T47D (cell line): Measurements from ENCODE around the gene GNA12.

Experiments
- DNase-seq, 2 experiments: peaks; one replicate each; pipeline versions ENCODE4 v3.0.0 to v3.0.0-alpha.2; 2011 to 2012; ENCODE audit warnings: low read depth in 1 of 2, low spot score in 1 of 2
- JUND ChIP-seq: IDR thresholded peaks from 2 replicates; pipeline ENCODE4 v1.6.1; 2012; ENCODE audit warnings: low read depth
- in situ Hi-C: cut with HindIII; loops from 2 replicates; pipeline ENCODE4 v1.10.0; 2016; ENCODE audit warnings: low sequenced_read_pairs, low pct_unique_long_range_greater_than_20kb

Gene GNA12

GRCh38 chr7:2710901-2711551 lies 133.1 kb downstream of the GNA12 start:
- no peak for DNase-seq
- TF ChIP-seq JUND: no peak
- in situ Hi-C loops: no loop called here

GRCh38 chr7:2710286-2710655 lies 133.8 kb downstream of the GNA12 start:
- no peak for TF ChIP-seq JUND
- in situ Hi-C loops: no loop called here
- no peak for DNase-seq

- in situ Hi-C loops: no loop called here
- DNase-seq: no peak
- no peak for TF ChIP-seq JUND
Measured at GRCh38 chr7:2709553-2710285, 134.4 kb downstream of the GNA12 start.

DNA sequence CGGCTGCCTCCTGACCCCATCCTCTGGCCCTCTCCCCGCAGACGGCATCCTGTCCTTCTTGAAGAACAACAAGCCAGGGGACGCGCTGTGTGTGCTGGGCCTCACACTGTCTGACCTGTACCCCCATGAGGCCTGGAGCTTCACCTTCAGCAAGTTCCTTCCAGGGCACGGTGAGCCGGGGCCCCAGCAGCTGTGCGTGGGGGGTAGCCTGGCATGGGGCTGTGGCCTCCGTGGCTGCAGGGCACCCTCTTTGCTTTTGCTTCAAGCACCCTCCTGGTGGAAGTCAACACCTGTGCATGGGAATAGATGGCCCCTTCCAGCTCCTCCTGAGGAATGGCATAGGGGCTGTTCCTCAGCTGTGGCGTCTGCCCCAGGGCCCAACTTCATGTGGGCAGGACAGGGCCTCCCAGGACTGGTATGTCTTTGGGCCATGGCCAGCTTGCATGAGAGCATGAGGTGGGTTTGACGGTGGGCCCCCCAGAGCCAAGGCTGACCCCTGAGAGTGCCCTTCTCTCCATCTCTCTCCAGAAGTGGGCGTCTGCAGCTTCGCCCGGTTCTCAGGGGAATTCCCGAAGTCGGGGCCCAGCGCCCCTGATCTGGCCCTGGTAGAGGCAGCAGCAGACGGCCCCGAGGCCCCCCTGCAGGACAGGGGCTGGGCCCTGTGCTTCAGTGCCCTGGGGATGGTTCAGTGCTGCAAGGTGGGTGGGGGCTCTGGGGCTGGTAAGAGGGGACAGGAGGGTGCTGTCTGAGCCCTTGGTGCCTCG lies 135.4 kb downstream of the GNA12 start:
- DNase-seq: no peak
- in situ Hi-C loops: no loop called here
- no peak for TF ChIP-seq JUND

DNA sequence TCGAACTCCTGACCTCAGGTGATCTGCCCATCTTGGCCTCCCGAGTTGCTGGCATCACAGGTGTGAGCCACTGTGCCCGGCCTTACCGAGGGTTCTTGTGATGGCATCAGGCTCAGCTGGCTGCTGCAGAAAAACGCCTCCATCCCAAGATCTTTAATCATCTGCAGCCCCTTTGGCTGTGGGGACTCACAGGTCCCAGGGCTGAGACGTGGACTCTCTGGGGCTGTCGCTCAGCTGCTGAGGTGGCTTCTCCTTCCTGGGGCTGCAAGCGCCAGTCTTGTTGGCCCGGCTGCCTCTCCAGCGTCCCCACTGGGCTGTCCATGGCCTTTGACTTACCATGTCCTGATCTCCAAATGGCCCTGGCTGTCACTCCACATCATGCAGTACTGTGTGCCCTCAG lies 136.1 kb downstream of the GNA12 start:
- in situ Hi-C loops: no loop called here
- no peak for DNase-seq
- TF ChIP-seq JUND: no peak

DNA sequence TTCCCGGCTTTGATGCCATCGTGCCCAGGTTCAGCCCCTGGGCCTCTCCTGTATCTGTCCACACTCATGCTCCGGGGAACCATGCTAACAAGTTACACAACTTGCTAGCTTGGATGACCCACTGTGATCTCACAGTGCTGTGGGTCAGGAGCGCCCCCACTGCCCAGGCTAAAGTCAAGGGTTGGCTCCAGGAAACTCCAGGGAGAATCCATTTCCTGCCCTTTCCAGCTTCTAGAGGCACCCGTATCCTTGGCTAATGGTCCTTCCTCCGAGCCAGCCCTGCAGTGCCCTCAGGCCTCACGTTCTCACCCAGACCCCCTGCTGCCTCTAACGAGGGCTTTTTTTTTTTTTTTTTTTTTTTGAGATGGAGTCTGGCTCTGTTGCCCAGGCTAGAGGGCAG lies 136.6 kb downstream of the GNA12 start:
- in situ Hi-C loops: no loop called here
- no peak for DNase-seq
- no peak for TF ChIP-seq JUND

DNA sequence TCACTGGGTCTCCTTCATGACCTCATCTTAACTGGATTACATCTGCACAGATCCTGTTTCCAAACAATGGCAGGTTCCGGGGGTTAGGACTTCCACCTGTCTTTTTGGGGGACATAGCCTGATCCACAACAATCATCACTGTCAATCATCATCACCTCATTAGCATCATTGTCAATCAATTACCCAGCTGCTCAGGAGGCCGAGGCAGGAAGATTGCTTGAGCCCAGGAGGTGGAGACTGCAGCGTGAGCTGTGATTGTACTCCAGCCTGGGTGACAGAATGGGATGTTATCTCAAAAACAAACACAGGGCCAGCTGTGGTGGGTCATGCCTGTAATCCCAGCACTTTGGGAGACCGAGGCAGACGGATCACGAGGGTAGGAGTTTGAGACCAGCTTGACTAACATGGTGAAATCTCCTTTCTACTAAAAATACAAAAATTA lies 137.4 kb downstream of the GNA12 start:
- no peak for DNase-seq
- no peak for TF ChIP-seq JUND
- in situ Hi-C loops: no loop called here

DNA sequence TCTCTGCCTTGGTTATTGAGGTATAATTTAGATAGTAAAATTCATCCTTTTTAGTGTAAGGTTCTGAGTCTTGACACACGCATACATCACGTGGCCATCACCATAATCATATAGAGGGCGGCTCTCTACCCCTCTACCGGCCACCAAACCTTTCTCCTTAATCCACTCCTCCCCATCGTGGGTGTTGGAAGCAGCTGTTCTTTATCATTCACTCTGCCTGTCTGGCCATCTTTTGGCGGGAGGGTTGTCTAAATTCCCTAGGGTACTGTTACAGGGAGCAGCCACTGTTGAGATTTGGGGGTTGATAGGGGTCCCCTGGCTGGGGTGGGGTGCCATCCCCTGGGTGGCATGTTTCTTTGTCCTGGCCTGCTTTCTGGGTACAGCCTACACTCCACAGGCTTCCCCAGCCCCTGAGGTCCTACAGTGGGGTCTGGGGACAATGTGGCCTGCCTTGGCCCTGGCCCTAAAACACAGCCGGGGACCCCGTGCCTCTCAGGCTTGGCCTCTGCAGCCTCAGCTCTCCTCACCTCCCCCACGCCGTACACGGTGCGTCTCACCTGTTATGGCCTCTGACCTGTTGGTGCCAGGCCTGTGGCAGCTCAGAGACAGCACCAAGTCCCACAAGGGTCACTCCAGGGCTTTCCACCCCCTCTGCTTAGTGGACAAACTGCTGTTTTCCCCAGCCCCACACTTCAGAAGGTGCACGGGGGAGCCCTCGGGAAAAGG lies 138.6 kb downstream of the GNA12 start:
- in situ Hi-C loops: no loop called here
- TF ChIP-seq JUND: no peak

GRCh38 chr7:2702594-2702957 lies 141.5 kb downstream of the GNA12 start:
- DNase-seq: no peak
- no peak for TF ChIP-seq JUND
- in situ Hi-C loops: no loop called here

More for the DNA sequence above, 138.6 kb downstream of the GNA12 start:
- DNase-seq: no peak

DNA sequence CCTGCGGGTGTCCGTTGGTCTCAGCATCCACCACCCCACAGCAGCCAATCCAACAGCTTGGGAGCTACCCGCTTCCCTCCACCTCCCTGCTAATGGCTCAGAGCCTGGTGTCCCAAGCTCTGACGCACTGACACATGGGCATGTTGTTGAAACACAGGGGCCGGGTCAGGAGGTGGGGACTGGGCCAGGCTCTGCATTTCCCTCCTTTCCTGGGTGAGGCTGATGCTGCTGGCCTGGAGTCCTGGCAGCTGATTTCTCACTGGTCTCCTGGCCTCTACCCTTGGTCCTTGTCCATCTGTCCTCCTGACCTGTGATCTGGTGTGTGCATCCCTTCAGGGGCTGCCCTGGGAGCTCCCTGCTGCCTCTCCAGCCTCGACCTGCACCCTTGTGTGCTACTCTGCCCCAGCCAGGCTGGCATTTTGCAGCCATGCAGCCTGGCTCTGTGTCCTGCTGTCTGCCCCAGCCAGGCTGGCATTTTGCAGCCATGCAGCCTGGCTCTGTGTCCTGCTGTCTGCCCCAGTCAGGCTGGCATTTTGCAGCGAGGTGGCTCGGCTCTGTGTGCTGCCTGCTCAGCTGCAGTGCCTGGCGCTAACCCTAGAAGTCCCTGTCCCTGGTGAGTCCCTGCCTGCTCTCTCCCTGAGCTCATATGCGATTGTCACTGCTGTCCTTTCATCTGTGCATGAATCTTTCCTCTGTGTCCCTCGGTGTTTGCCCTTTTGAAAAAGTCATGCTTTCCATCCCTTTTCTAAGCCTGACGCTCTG lies 142.1 kb downstream of the GNA12 start:
- TF ChIP-seq JUND: no peak
- DNase-seq: no peak
- in situ Hi-C loops: no loop called here

GRCh38 chr7:2701424-2701823 lies 142.7 kb downstream of the GNA12 start:
- in situ Hi-C loops: no loop called here
- DNase-seq: no peak
- TF ChIP-seq JUND: no peak

GRCh38 chr7:2700141-2700850 lies 143.8 kb downstream of the GNA12 start:
- in situ Hi-C loops: no loop called here
- DNase-seq: no peak

More at GRCh38 chr7:2700141-2700850, 143.8 kb downstream of the GNA12 start:
- TF ChIP-seq JUND: no peak
